ENCODE measurements around the gene LCE4A. TPM values are rescaled to one million over a fixed set of nuclear protein-coding genes. Genes with fewer than 3 reads are reported as not detected.
"Not testable (repeated sequence)": the region's sequence is repeated elsewhere in the genome, so short reads cannot be mapped to it uniquely, and the experiment has no call there.

LCE4A gene, protein sequence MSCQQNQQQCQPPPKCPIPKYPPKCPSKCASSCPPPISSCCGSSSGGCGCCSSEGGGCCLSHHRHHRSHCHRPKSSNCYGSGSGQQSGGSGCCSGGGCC
- total RNA-seq, result not detected

- H3K36me3 Mint-ChIP-seq (ENCODE audit: low read depth), result no peaks in the 10 kb centered on the region
- intact Hi-C loops (cut with DNase I, micrococcal nuclease), result no loop called here
- CTCF ChIA-PET, result no interaction called here
- peaks cover 34% of the 10 kb centered on the region for H3K27me3 Mint-ChIP-seq
- no peak within 1 kb of the TSS for H3K27ac Mint-ChIP-seq
- ATAC-seq, result no peak
- no peak within 1 kb of the TSS for H3K4me3 Mint-ChIP-seq
- DNase-seq, result no peak
- H3K4me1 Mint-ChIP-seq, result no peaks in the 10 kb centered on the region
- peaks cover 5% of the 10 kb centered on the region for H3K9me3 Mint-ChIP-seq (ENCODE audit: low read depth)
- POLR2A ChIA-PET, result no interaction called here
Measured at GRCh38 chr1:152707860-152708259, at the start of gene LCE4A. Gene LCE4A, plus strand, starts transcription at chr1:152708160. Its CDS starts 916 bp downstream, at chr1:152709076.

GRCh38 chr1:152658649-152659048 lies 49.3 kb upstream of the LCE4A start:
- POLR2A ChIA-PET, result no interaction called here
- DNase-seq (no peak), ATAC-seq (no peak)
- H3K27ac Mint-ChIP-seq, result no peak overlapping the region
- intact Hi-C loops (cut with DNase I, micrococcal nuclease), result loop anchor here in 1 of 2 experiments (10.0 kb wide), 2 partner anchors 216 to 566 kb away; partner anchors contain the start of gene SMCP
- no peak overlapping the region for H3K4me3 Mint-ChIP-seq
- peaks cover 16% of the 10 kb centered on the region for H3K27me3 Mint-ChIP-seq
- H3K36me3 Mint-ChIP-seq (ENCODE audit: low read depth), result no peaks in the 10 kb centered on the region
- H3K9me3 Mint-ChIP-seq (ENCODE audit: low read depth), result no peaks in the 10 kb centered on the region
- H3K4me1 Mint-ChIP-seq, result peaks cover 1% of the 10 kb centered on the region
- CTCF ChIA-PET, result no interaction called here

GRCh38 chr1:152663098-152663497 lies 44.9 kb upstream of the LCE4A start, which contains the start of gene LCE2D:
Gene LCE2D, plus strand, starts transcription at chr1:152663380. Its CDS starts 726 bp downstream, at chr1:152664106.
- CTCF ChIA-PET, result interaction anchor here (3.4 kb wide), 1 partner anchor 9 kb away, joined by 13 read pairs; no protein-coding TSS in a partner anchor
- POLR2A ChIA-PET, result no interaction called here

GRCh38 chr1:152666171-152666570 lies 41.8 kb upstream of the LCE4A start:
- POLR2A ChIA-PET; CTCF ChIA-PET; H3K4me1 Mint-ChIP-seq; ATAC-seq; DNase-seq; H3K27ac Mint-ChIP-seq; H3K4me3 Mint-ChIP-seq; H3K36me3 Mint-ChIP-seq (ENCODE audit: low read depth); intact Hi-C loops (cut with DNase I, micrococcal nuclease); H3K9me3 Mint-ChIP-seq (ENCODE audit: low read depth): not testable (repeated sequence)
- H3K27me3 Mint-ChIP-seq, result peaks cover 24% of the 10 kb centered on the region

More at GRCh38 chr1:152663098-152663497, 44.9 kb upstream of the LCE4A start, which contains the start of gene LCE2D:
- DNase-seq, result no peak
- Mint-ChIP-seq H3K4me1 (no peaks in the 10 kb centered on the region), H3K9me3 (ENCODE audit: low read depth) (no peaks in the 10 kb centered on the region), H3K4me3 (no peak within 1 kb of the TSS), H3K27me3 (peaks cover 24% of the 10 kb centered on the region), H3K27ac (no peak within 1 kb of the TSS), H3K36me3 (ENCODE audit: low read depth) (no peaks in the 10 kb centered on the region)
- ATAC-seq, result no peak
- intact Hi-C loops (cut with DNase I, micrococcal nuclease), result no loop called here

GRCh38 chr1:152667648-152668047 lies 40.3 kb upstream of the LCE4A start:
- intact Hi-C loops (cut with DNase I, micrococcal nuclease), result no loop called here
- Mint-ChIP-seq H3K9me3 (ENCODE audit: low read depth) (no peaks in the 10 kb centered on the region), H3K4me3 (no peak overlapping the region), H3K36me3 (ENCODE audit: low read depth) (no peaks in the 10 kb centered on the region), H3K4me1 (no peaks in the 10 kb centered on the region), H3K27me3 (peaks cover 22% of the 10 kb centered on the region), H3K27ac (no peak overlapping the region)
- DNase-seq (no peak), ATAC-seq (no peak)
- ChIA-PET POLR2A (no interaction called here), CTCF (no interaction called here)

DNA sequence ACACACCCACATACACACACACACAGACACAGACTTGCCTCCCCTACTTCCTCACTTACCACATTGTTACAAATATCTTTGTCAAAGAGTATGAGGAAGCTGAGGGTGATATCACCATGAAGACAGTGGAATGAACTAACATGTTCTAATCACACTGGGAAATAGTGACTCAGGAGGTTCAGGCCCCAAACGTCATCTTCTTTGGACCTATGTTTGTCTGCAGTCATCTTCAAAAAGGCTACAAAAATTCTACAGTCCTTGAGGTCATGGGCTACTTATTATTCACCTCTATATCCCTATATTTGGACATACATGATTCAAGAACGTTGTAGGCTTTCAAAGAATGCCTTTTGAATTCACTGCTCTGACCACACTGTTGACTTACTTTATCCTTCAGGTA lies 34.9 kb upstream of the LCE4A start:
- POLR2A ChIA-PET, result no interaction called here
- Mint-ChIP-seq H3K27ac (no peak overlapping the region), H3K27me3 (peaks cover 16% of the 10 kb centered on the region), H3K36me3 (ENCODE audit: low read depth) (no peaks in the 10 kb centered on the region), H3K9me3 (ENCODE audit: low read depth) (no peaks in the 10 kb centered on the region), H3K4me3 (no peak overlapping the region), H3K4me1 (no peaks in the 10 kb centered on the region)
- ATAC-seq (no peak), DNase-seq (no peak)
- CTCF ChIA-PET, result no interaction called here
- intact Hi-C loops (cut with DNase I, micrococcal nuclease), result no loop called here

DNA sequence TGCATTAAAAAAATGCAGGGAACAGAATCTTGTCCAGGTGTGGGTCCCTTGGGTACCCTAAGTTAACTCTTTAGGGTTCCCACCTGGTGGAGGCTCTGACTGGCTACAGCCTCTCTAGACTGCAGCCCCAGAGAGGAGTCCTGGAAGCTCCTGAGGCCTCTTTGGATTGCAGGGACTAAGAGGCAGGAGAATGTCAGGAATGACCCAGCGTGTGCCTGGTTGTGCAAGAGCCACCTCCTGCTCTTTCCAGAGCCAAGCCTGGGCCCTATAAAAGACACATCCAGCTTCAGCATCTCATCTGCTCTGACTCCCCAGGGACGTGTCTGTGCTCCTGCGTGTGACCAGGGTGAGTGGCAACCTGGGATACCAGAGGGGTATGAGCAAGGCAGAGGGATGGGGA lies 33.0 kb upstream of the LCE4A start, which contains the start of gene LCE2C:
Gene LCE2C, plus strand, starts transcription at position 297 of the 400 bp plus-strand sequence. CDS start 737 bp downstream, outside the sequence.
- H3K4me1 Mint-ChIP-seq; H3K4me3 Mint-ChIP-seq; H3K9me3 Mint-ChIP-seq (ENCODE audit: low read depth); ATAC-seq; CTCF ChIA-PET; POLR2A ChIA-PET; H3K36me3 Mint-ChIP-seq (ENCODE audit: low read depth); H3K27ac Mint-ChIP-seq; intact Hi-C loops (cut with DNase I, micrococcal nuclease); DNase-seq: not testable (repeated sequence)
- H3K27me3 Mint-ChIP-seq, result peaks cover 19% of the 10 kb centered on the region

- ATAC-seq, result no peak
Measured at GRCh38 chr1:152679459-152679858, 28.5 kb upstream of the LCE4A start.

DNA sequence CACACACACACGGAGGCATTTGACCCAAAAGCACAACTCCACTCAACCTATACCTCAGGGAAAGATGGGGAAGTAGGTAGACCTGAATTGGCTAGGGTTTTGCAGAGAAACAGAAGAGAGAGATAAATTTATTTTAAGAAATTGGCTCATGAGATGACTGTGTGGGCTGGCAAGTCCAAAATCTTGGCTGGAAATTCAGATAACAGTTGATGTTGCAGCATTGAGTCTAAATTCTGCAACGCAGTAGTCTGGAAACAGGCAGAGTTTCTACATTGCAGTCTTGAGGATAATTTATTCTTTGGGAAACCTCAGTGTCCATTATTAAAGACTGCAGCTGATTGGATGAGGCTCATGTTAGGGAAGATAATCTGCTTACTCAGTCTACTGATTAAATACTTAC lies 26.3 kb upstream of the LCE4A start:
- no peaks in the 10 kb centered on the region for H3K9me3 Mint-ChIP-seq (ENCODE audit: low read depth)
- intact Hi-C loops (cut with DNase I, micrococcal nuclease), result no loop called here
- H3K27me3 Mint-ChIP-seq, result peaks cover 20% of the 10 kb centered on the region
- DNase-seq (no peak), ATAC-seq (no peak)
- ChIA-PET CTCF (no interaction called here), POLR2A (no interaction called here)
- no peak overlapping the region for H3K4me3 Mint-ChIP-seq
- H3K4me1 Mint-ChIP-seq, result no peaks in the 10 kb centered on the region
- no peak overlapping the region for H3K27ac Mint-ChIP-seq
- no peaks in the 10 kb centered on the region for H3K36me3 Mint-ChIP-seq (ENCODE audit: low read depth)

More at GRCh38 chr1:152679459-152679858, 28.5 kb upstream of the LCE4A start:
- ChIA-PET CTCF (no interaction called here), POLR2A (no interaction called here)
- Mint-ChIP-seq H3K27me3 (peaks cover 20% of the 10 kb centered on the region), H3K4me1 (no peaks in the 10 kb centered on the region), H3K4me3 (no peak overlapping the region), H3K27ac (no peak overlapping the region), H3K9me3 (ENCODE audit: low read depth) (no peaks in the 10 kb centered on the region), H3K36me3 (ENCODE audit: low read depth) (no peaks in the 10 kb centered on the region)
- intact Hi-C loops (cut with DNase I, micrococcal nuclease), result no loop called here
- no peak for DNase-seq

DNA sequence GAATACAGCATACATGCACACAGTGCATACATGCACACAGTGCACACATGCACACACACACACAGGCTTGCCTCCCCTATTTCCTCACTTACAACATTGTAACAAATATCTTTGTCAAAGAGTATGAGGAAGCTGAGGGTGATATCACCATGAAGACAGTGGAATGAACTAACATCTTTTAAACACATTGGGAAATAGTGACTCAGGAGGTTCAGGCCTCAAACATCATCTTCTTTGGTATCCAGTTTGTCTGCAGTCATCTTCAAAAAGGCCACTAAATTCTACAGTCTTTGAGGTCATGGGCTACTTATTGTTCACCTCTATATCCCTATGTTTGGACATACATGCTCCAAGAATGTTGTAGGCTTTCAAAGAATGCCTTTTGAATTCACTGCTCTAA lies 24.1 kb upstream of the LCE4A start:
- intact Hi-C loops (cut with DNase I, micrococcal nuclease), result no loop called here
- Mint-ChIP-seq H3K27me3 (peaks cover 22% of the 10 kb centered on the region), H3K36me3 (ENCODE audit: low read depth) (no peaks in the 10 kb centered on the region), H3K27ac (no peak overlapping the region), H3K9me3 (ENCODE audit: low read depth) (no peaks in the 10 kb centered on the region), H3K4me3 (no peak overlapping the region), H3K4me1 (no peaks in the 10 kb centered on the region)
- POLR2A ChIA-PET, result no interaction called here
- DNase-seq (no peak), ATAC-seq (no peak)
- CTCF ChIA-PET, result no interaction called here

- H3K36me3 Mint-ChIP-seq (ENCODE audit: low read depth), result not testable (repeated sequence)
Measured at GRCh38 chr1:152685823-152686222, 22.1 kb upstream of the LCE4A start, which contains the start of gene LCE2B. Gene LCE2B, plus strand, starts transcription at chr1:152686123. Its CDS starts 721 bp downstream, at chr1:152686844.

GRCh38 chr1:152697701-152698600 lies 10.0 kb upstream of the LCE4A start, which contains the start of gene LCE2A:
Gene LCE2A, plus strand, starts transcription at chr1:152698345. Its CDS starts 557 bp downstream, at chr1:152698902.
- no peak within 1 kb of the TSS for H3K27ac Mint-ChIP-seq
- peaks cover 10% of the 10 kb centered on the region for H3K27me3 Mint-ChIP-seq
- H3K4me3 Mint-ChIP-seq, result no peak within 1 kb of the TSS
- POLR2A ChIA-PET, result no interaction called here
- H3K9me3 Mint-ChIP-seq (ENCODE audit: low read depth), result no peaks in the 10 kb centered on the region
- DNase-seq (no peak), ATAC-seq (no peak)
- no peaks in the 10 kb centered on the region for H3K4me1 Mint-ChIP-seq
- CTCF ChIA-PET, result interaction anchor here (0.7 kb wide), 2 partner anchors 57 to 1005 kb away, joined by 3 read pairs; no protein-coding TSS in a partner anchor
- H3K36me3 Mint-ChIP-seq (ENCODE audit: low read depth), result no peaks in the 10 kb centered on the region
- intact Hi-C loops (cut with DNase I, micrococcal nuclease), result no loop called here

More at GRCh38 chr1:152685823-152686222, 22.1 kb upstream of the LCE4A start, which contains the start of gene LCE2B:
- ATAC-seq; H3K4me3 Mint-ChIP-seq; CTCF ChIA-PET; DNase-seq; H3K4me1 Mint-ChIP-seq; H3K27ac Mint-ChIP-seq; POLR2A ChIA-PET; H3K9me3 Mint-ChIP-seq (ENCODE audit: low read depth): not testable (repeated sequence)
- peaks cover 31% of the 10 kb centered on the region for H3K27me3 Mint-ChIP-seq
- intact Hi-C loops (cut with DNase I, micrococcal nuclease), result loop anchor here (1.0 kb wide), 1 partner anchor 9 kb away; no protein-coding TSS in a partner anchor
